IgD-negative memory B cell (primary cell): Measurements from ENCODE around the gene SPAG5. TPM values are rescaled to one million over a fixed set of nuclear protein-coding genes. Genes with fewer than 3 reads are reported as not detected.

Experiments
- H3K27ac Mint-ChIP-seq, 3 donors: one replicate each; pipeline ENCODE4 v1.8.0; 2020 to 2022; ENCODE audit warnings: mild to moderate bottlenecking in 3 of 3, mixed read lengths in 3 of 3, moderate library complexity in 1 of 3
- H3K27me3 Mint-ChIP-seq: one replicate; pipeline ENCODE4 v1.8.0; 2021; ENCODE audit warnings: mixed read lengths
- H3K36me3 Mint-ChIP-seq: one replicate; pipeline ENCODE4 v1.8.0; 2020; ENCODE audit warnings: mild to moderate bottlenecking, mixed read lengths
- H3K4me1 Mint-ChIP-seq, 3 donors: one replicate each; pipeline ENCODE4 v1.8.0; 2020 to 2022; ENCODE audit warnings: mixed read lengths in 3 of 3, mild to moderate bottlenecking in 1 of 3
- H3K4me3 Mint-ChIP-seq, 4 donors: one replicate each; pipeline ENCODE4 v1.8.0; 2020 to 2022; ENCODE audit warnings: mild to moderate bottlenecking in 4 of 4, mixed read lengths in 4 of 4, moderate library complexity in 3 of 4
- H3K9me3 Mint-ChIP-seq, 3 donors: one replicate each; pipeline ENCODE4 v1.8.0; 2020 to 2021; ENCODE audit warnings: mixed read lengths in 3 of 3, mild to moderate bottlenecking in 1 of 3
- polyA plus RNA-seq: library from polyadenylated mRNA; unstranded; fragments of 300-500 nt; fragmentation: Illumina TruSeq; gene quantifications from one replicate; pipeline ENCODE4 v1.2.3, GENCODE V29; 2021

SPAG5 gene
- polyA plus RNA-seq, 1 donor from 2014 or later, result 2.2 TPM

GRCh38 chr17:28532050-28532960, 66.5 kb downstream of the SPAG5 start:
- Mint-ChIP-seq H3K9me3 (no peaks in the 10 kb centered on the region), H3K27ac (no peak overlapping the region)

GRCh38 chr17:28530926-28531325, 67.9 kb downstream of the SPAG5 start:
- no peak overlapping the region for H3K27ac Mint-ChIP-seq
- H3K9me3 Mint-ChIP-seq, result no peaks in the 10 kb centered on the region
- no peaks in the 10 kb centered on the region for H3K4me1 Mint-ChIP-seq
- peaks cover 1% of the 10 kb centered on the region for H3K27me3 Mint-ChIP-seq
- H3K36me3 Mint-ChIP-seq, result peaks cover 1% of the 10 kb centered on the region
- H3K4me3 Mint-ChIP-seq, result no peak overlapping the region

More at GRCh38 chr17:28532050-28532960, 66.5 kb downstream of the SPAG5 start:
- no peaks in the 10 kb centered on the region for H3K4me1 Mint-ChIP-seq
- peaks cover 1% of the 10 kb centered on the region for H3K27me3 Mint-ChIP-seq
- H3K4me3 Mint-ChIP-seq, result no peak overlapping the region
- peaks cover 1% of the 10 kb centered on the region for H3K36me3 Mint-ChIP-seq

GRCh38 chr17:28530250-28530649, 68.6 kb downstream of the SPAG5 start:
- H3K36me3 Mint-ChIP-seq, result peaks cover 1% of the 10 kb centered on the region

GRCh38 chr17:28529013-28529400, 69.8 kb downstream of the SPAG5 start:
- H3K4me3 Mint-ChIP-seq, result no peak overlapping the region
- peaks cover 1% of the 10 kb centered on the region for H3K27me3 Mint-ChIP-seq
- H3K4me1 Mint-ChIP-seq, result no peaks in the 10 kb centered on the region
- no peaks in the 10 kb centered on the region for H3K9me3 Mint-ChIP-seq
- H3K27ac Mint-ChIP-seq, result no peak overlapping the region
- H3K36me3 Mint-ChIP-seq, result peaks cover 4% of the 10 kb centered on the region

More at GRCh38 chr17:28530250-28530649, 68.6 kb downstream of the SPAG5 start:
- H3K4me3 Mint-ChIP-seq, result no peak overlapping the region
- no peaks in the 10 kb centered on the region for H3K9me3 Mint-ChIP-seq
- no peak overlapping the region for H3K27ac Mint-ChIP-seq
- peaks cover 1% of the 10 kb centered on the region for H3K27me3 Mint-ChIP-seq
- no peaks in the 10 kb centered on the region for H3K4me1 Mint-ChIP-seq

GRCh38 chr17:28528327-28529012, 70.4 kb downstream of the SPAG5 start:
- Mint-ChIP-seq H3K36me3 (peaks cover 4% of the 10 kb centered on the region), H3K4me1 (no peaks in the 10 kb centered on the region), H3K4me3 (peak overlapping the region in 1 of 4 donors; percentile 28), H3K27me3 (peaks cover 1% of the 10 kb centered on the region), H3K27ac (no peak overlapping the region), H3K9me3 (no peaks in the 10 kb centered on the region)

- Mint-ChIP-seq H3K4me1 (no peaks in the 10 kb centered on the region), H3K9me3 (no peaks in the 10 kb centered on the region), H3K36me3 (peaks cover 4% of the 10 kb centered on the region), H3K27ac (no peak overlapping the region), H3K4me3 (no peak overlapping the region), H3K27me3 (no peaks in the 10 kb centered on the region)
These were observed 71.0 kb downstream of the SPAG5 start for GRCh38 chr17:28527859-28528258.

Other genes starting within 250 kb of the SPAG5 start
- 87.4 TPM for gene POLDIP2, start 241.5 kb downstream of the SPAG5 start, polyA plus RNA-seq
- gene SEBOX, start 233.8 kb downstream of the SPAG5 start, polyA plus RNA-seq, result not detected
- not detected for gene VTN, start 228.7 kb downstream of the SPAG5 start, polyA plus RNA-seq
- 5.6 TPM for gene SARM1, start 227.3 kb downstream of the SPAG5 start, polyA plus RNA-seq
- 2.4 TPM for gene SLC46A1, start 192.8 kb downstream of the SPAG5 start, polyA plus RNA-seq
- gene SLC13A2, start 125.4 kb downstream of the SPAG5 start, polyA plus RNA-seq, result not detected
- not detected for gene FOXN1, start 92.7 kb downstream of the SPAG5 start, polyA plus RNA-seq
- 69.5 TPM for gene UNC119, start 46.4 kb downstream of the SPAG5 start, polyA plus RNA-seq
- 48.4 TPM for gene PIGS, start 27.5 kb downstream of the SPAG5 start, polyA plus RNA-seq
- gene ALDOC, start 22.1 kb downstream of the SPAG5 start, polyA plus RNA-seq, result 28.0 TPM
- gene RSKR, start 15.2 kb upstream of the SPAG5 start, polyA plus RNA-seq, result 0.11 TPM
- gene BLTP2, start 46.1 kb upstream of the SPAG5 start, polyA plus RNA-seq, result 41.4 TPM
- 59.5 TPM for gene SDF2, start 62.9 kb upstream of the SPAG5 start, polyA plus RNA-seq
- 14.2 TPM for gene SUPT6H, start 63.2 kb upstream of the SPAG5 start, polyA plus RNA-seq
- gene PROCA1, start 112.9 kb upstream of the SPAG5 start, polyA plus RNA-seq, result 2.7 TPM
- gene RAB34, start 118.8 kb upstream of the SPAG5 start, polyA plus RNA-seq, result 6.7 TPM
- gene RPL23A, start 121.0 kb upstream of the SPAG5 start, polyA plus RNA-seq, result 6,180 TPM
- gene TLCD1, start 127.2 kb upstream of the SPAG5 start, polyA plus RNA-seq, result 0.49 TPM
- 18.6 TPM for gene NEK8, start 129.8 kb upstream of the SPAG5 start, polyA plus RNA-seq
- 13.8 TPM for gene TRAF4, start 145.0 kb upstream of the SPAG5 start, polyA plus RNA-seq
- gene FAM222B, start 243.8 kb upstream of the SPAG5 start, polyA plus RNA-seq, result 17.1 TPM